ENCODE measurements around the gene CD80.

Gene CD80

DNA sequence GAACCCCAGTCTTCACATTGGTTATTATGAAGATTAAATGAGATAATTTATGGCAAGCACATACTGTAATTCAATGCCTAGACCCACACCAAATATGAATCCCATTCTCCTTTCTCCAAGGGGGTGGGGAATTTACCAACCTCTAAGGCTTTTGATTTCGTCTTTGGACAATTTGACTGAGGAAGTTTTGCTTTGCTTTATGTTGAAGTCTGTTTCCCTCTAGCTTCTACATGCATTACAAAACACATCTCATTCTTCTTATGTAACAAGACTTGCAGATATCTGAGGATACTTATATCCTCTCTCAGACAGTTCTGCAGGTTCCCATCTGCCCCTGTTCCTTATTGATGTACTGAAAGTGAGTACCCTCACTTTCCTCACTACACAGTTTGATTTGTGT lies 12.2 kb downstream of the CD80 start:
- no peak for DNase-seq (ENCODE audit: low read depth in 2 of 2)

- DNase-seq (ENCODE audit: low read depth in 2 of 2): no peak
Observed at GRCh38 chr3:119543147-119543546, 16.3 kb downstream of the CD80 start.

DNA sequence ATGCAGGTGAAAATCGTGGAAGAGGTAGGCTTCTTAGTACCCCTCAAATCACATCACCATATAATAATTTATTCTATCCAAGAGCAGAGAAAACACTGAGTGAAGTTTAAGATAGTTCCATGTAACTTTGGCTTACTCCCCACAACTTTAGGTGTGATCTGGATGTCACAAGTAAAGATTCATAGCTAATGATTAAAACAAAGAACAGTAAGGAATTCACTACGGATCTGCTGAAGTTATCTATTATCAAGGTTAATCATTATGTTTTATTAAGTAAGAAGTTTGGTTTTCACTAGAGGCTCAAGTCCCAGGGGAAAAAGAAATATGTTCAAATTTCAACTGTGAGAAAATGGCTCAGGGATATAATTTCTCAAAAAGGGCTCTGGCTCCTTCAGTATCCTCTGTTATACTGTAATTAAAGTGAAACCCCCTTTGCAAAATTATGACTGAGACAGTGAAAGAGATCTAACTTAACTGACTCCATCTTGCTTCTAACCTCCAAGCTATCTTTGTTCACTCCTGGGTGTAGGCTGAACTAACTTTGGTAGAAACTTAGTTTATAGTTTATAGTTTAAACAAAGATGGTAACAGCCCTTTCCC lies 17.1 kb downstream of the CD80 start:
- DNase-seq (ENCODE audit: low read depth in 2 of 2): no peak

- no peak for DNase-seq (ENCODE audit: low read depth in 2 of 2)
Observed at GRCh38 chr3:119541547-119541946, 17.9 kb downstream of the CD80 start.

DNA sequence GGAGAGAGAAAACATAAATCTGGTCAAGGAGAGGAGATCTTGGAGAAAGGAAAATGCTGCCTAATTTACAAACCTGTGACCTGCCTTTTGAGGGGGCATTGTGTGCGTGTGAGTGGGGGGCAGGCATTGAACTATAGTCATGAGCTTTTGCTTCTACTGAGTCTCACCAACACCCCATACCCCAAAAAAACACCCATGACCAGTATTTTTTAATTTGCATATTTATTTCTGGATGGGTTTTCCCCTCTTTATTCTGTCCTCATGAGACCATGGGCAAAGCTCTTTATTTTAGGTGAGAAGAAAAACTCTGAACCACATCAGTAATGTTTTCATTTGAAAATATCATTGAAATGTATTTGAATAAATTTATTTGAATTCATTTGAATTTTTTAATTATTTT lies 20.6 kb downstream of the CD80 start:
- DNase-seq (ENCODE audit: low read depth in 2 of 2): no peak

DNA sequence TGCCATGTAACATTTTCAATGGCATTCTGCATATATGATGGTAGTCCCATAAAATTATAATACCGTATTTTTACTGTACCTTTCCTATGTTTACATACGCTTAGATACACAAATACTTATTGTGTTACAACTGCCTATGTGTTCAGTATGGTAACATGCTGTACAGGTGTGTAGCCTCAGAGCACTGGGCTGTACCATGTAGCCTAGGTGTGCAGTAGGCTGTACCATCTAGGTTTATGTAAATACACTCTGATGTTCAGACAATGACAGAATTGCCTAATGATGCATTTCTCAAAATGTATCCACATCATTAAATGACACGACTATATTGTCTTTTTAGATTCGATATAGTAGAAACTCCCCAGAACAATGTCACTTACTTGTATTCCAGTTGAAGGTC lies 22.7 kb downstream of the CD80 start:
- no peak for DNase-seq (ENCODE audit: low read depth in 2 of 2)

DNA sequence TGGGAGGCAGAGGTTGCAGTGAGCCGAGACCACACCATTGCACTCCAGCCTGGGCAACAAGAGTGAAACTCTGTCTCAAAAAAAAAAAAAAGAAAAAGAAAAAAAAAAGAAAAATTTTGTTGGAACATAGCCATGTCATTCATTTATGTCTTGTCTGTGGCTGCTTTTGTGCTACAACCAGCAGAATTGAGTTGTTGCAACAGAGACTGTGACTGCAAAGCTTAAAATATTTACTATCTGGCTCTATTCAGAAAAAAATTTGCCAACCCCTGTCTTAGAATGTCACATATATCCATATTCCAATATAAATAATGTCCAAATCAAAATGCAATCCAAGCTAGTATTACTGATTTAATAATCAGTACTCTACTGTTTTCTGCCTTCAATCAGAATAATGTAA lies 25.1 kb downstream of the CD80 start:
- no peak for DNase-seq (ENCODE audit: low read depth in 2 of 2)

- no peak for DNase-seq (ENCODE audit: low read depth in 2 of 2)
Observed at GRCh38 chr3:119531151-119531550, 28.3 kb downstream of the CD80 start.

- no peak for DNase-seq (ENCODE audit: low read depth in 2 of 2)
Observed at GRCh38 chr3:119530456-119530855, 29.0 kb downstream of the CD80 start.

- DNase-seq (ENCODE audit: low read depth in 2 of 2): no peak
Observed at GRCh38 chr3:119529883-119530282, 29.5 kb downstream of the CD80 start.

DNA sequence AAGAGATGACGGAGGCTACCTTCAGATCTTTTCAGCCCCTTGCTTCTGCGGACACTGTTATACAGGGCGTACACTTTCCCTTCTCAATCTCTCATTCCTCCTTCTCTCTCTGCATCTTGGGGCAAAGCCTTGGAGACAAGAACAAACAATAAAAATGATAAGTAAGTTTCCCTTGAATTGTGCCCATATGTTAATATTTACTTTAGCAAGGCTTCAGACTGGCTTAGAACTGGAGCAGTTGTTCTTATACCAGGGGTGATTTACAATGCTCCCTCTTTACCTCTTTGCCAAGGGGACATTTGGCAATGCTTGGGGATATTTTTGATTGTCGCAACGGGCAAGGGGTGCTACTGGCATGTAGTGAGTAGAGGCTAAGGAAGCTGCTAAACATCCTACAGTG lies 31.7 kb downstream of the CD80 start:
- DNase-seq (ENCODE audit: low read depth in 2 of 2): no peak

GRCh38 chr3:119524931-119525662 lies 34.3 kb downstream of the CD80 start:
- no peak for DNase-seq (ENCODE audit: low read depth in 2 of 2)

GRCh38 chr3:119518026-119518425 lies 41.4 kb downstream of the CD80 start:
- no peak for DNase-seq (ENCODE audit: low read depth in 2 of 2)

GRCh38 chr3:119517112-119517511 lies 42.3 kb downstream of the CD80 start:
- no peak for DNase-seq (ENCODE audit: low read depth in 2 of 2)

GRCh38 chr3:119514637-119515036 lies 44.8 kb downstream of the CD80 start:
- DNase-seq (ENCODE audit: low read depth in 2 of 2): no peak

DNA sequence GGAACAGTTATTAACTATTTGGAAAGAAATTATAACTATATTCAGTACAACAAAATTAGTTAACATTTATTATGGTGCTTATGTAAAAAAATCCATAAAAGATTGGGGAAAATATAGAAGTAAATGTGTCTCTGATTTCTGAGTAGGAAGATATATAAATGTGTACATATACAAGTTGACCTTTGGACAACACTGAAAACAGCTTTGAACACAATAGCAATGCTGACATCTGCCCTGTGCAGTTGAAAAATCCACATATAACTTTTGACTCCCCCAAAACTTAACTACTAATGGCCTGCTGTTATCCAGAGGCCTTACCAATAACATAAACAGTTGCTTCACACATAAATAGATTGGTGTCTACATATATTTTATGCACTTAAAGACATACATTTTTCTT lies 48.7 kb downstream of the CD80 start:
- no peak for DNase-seq (ENCODE audit: low read depth in 2 of 2)

DNA sequence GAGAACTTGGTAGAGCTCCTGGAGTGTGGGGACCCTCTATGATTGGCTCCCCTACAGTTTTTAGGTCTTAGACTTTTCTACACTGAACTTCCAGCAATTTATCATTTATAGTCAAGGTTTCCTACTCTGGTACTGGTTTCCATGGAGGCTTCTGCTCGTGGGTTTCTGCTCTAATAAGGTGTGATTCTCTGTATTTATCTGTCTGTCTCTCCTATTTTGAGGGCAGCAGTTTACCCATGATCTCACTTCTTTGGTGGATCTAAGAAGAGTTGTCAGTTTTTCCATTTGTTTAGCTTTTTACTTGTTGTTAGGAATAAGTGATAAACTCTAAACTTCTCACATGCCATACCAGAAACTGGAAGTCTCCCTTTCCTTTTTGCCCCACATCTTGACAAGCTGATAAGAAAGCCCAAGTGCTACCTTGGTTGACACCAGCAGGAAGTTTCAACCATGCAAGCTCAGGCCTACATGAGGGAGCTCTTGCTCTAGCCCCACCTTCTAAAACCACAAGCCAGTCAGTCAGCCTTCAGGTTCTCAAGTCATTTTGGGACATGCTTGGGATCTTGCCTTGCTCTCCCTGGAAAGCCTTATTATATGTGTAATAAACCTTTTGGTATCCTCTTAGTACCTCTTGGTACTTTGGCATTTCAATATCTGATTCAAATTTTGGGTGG lies 51.1 kb downstream of the CD80 start:
- no peak for DNase-seq (ENCODE audit: low read depth in 2 of 2)

- DNase-seq (ENCODE audit: low read depth in 2 of 2): no peak
Observed at GRCh38 chr3:119507404-119507803, 52.0 kb downstream of the CD80 start.

- DNase-seq (ENCODE audit: low read depth in 2 of 2): no peak
Observed at GRCh38 chr3:119506631-119507030, 52.8 kb downstream of the CD80 start.

DNA sequence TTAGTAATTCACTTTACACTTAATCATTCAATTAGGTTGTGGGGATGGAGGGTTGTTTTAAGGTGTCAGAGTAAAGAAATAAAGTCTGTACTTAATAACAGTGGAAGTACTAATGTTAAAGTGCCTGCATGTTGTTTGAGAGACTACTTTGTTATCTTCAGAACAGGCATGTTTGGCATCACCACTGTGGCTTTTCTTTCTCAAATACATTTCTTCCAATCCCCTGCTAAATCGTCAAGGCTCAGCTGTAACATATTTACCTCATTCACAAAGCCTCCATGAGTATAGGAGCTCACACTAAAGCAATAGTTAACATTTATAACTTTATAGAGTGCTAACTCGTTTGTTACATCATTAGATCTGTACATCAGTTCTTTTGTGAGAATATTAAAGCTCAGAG lies 58.5 kb downstream of the CD80 start:
- no peak for DNase-seq (ENCODE audit: low read depth in 2 of 2)

GRCh38 chr3:119500265-119500664 lies 59.1 kb downstream of the CD80 start:
- no peak for DNase-seq (ENCODE audit: low read depth in 2 of 2)

GRCh38 chr3:119498186-119499011 lies 61.0 kb downstream of the CD80 start, which contains the start of gene TIMMDC1:
TSS of gene TIMMDC1 (plus strand) at chr3:119498547. CDS start at chr3:119498734, 187 bp downstream.
- DNase-seq (ENCODE audit: low read depth in 2 of 2): peak; percentile 96 to 97

All from stimulated activated CD8-positive, alpha-beta memory T cell treated with anti-CD3 and anti-CD28 coated beads, Interleukin-7, amount 100 ng/mL, for 4 hours (primary cell).